H1 (cell line): ENCODE measurements around the gene SHLD1. TPM values are rescaled to one million over a fixed set of nuclear protein-coding genes. Genes with fewer than 3 reads are reported as not detected.

Experiments used
- CREB1 ChIP-seq: IDR thresholded peaks from 2 replicates; pipeline ENCODE4 v1.6.1; 2012; ENCODE audit warnings: inconsistent platforms
- PHF8 ChIP-seq: fragments of 200-600 bp; sonication (generic); conservative IDR thresholded peaks from 2 replicates; pipeline ENCODE4 v1.7.1; 2012; ENCODE audit warnings: low read depth, mild to moderate bottlenecking, inconsistent platforms, low read length, moderate library complexity
- POLR2AphosphoS5 ChIP-seq: IDR thresholded peaks from 2 replicates; pipeline ENCODE4 v1.6.1; 2011; ENCODE audit warnings: low read depth, low read length
- polyA plus RNA-seq, 7 experiments: library from polyadenylated mRNA; depleted of rRNA in 3 of 7; stranded (reverse) in 5 of 7; unstranded in 2 of 7; fragments of >200 nt in 5 of 7; fragments of 200-250 nt in 2 of 7; gene quantifications; 1 replicate in 5 of 7; 2 replicates in 1 of 7; 4 replicates in 1 of 7; pipeline versions ENCODE4 v1.2.1 to v1.2.3, GENCODE V29; 2011 to 2013; ENCODE audit warnings: missing spikeins in 2 of 7, mixed read lengths in 2 of 7
- total RNA-seq: library from RNA; stranded (reverse); fragmentation: NEBNext Ultra II Directional; extraction: Animal tissue kit (Norgen Biotek cat#: 25700); gene quantifications from 2 replicates; pipeline ENCODE4 v1.2.1, GENCODE V29; 2021
- TF ChIP-seq, protein P1 (sequence below): fragments of 300-600 bp; sonication (generic); IDR thresholded peaks from 2 replicates; pipeline ENCODE4 v1.7.1; 2012; ENCODE audit warnings: low read length, moderate library complexity, mild to moderate bottlenecking, inconsistent platforms; ENCODE audit not compliant: insufficient replicate concordance
- TF ChIP-seq, protein P2 (sequence below): IDR thresholded peaks from 2 replicates; pipeline ENCODE4 v1.6.1; 2011; ENCODE audit warnings: low read depth, mild to moderate bottlenecking, low read length; ENCODE audit not compliant: insufficient read depth

Gene SHLD1
- total and polyA plus RNA-seq, 2 of the 8 experiments (the other 6 are each of a cell fraction or from before 2014, with no cell fraction given): 4.2 to 6.5 TPM

DNA sequence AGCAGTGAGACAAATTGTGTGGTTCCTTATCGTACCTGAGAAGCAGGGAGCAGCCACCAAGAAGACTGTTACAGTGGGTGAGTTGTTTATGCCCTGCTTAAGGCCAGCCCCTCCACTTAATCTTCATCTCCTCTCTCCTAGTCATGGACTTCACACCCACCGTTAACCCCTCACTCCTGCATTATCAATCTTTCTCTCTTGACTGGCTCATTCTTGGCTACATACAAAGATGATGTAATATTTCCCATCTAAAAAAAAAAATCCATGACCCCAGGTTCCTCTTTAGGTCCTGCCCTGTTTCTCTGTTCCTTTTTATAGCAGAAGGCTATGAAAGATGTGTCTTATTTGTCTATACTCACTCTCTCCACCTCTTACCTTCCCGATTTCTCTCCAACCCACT, 72.4 kb downstream of the SHLD1 start (continued):
- TF ChIP-seq, protein P1, sequence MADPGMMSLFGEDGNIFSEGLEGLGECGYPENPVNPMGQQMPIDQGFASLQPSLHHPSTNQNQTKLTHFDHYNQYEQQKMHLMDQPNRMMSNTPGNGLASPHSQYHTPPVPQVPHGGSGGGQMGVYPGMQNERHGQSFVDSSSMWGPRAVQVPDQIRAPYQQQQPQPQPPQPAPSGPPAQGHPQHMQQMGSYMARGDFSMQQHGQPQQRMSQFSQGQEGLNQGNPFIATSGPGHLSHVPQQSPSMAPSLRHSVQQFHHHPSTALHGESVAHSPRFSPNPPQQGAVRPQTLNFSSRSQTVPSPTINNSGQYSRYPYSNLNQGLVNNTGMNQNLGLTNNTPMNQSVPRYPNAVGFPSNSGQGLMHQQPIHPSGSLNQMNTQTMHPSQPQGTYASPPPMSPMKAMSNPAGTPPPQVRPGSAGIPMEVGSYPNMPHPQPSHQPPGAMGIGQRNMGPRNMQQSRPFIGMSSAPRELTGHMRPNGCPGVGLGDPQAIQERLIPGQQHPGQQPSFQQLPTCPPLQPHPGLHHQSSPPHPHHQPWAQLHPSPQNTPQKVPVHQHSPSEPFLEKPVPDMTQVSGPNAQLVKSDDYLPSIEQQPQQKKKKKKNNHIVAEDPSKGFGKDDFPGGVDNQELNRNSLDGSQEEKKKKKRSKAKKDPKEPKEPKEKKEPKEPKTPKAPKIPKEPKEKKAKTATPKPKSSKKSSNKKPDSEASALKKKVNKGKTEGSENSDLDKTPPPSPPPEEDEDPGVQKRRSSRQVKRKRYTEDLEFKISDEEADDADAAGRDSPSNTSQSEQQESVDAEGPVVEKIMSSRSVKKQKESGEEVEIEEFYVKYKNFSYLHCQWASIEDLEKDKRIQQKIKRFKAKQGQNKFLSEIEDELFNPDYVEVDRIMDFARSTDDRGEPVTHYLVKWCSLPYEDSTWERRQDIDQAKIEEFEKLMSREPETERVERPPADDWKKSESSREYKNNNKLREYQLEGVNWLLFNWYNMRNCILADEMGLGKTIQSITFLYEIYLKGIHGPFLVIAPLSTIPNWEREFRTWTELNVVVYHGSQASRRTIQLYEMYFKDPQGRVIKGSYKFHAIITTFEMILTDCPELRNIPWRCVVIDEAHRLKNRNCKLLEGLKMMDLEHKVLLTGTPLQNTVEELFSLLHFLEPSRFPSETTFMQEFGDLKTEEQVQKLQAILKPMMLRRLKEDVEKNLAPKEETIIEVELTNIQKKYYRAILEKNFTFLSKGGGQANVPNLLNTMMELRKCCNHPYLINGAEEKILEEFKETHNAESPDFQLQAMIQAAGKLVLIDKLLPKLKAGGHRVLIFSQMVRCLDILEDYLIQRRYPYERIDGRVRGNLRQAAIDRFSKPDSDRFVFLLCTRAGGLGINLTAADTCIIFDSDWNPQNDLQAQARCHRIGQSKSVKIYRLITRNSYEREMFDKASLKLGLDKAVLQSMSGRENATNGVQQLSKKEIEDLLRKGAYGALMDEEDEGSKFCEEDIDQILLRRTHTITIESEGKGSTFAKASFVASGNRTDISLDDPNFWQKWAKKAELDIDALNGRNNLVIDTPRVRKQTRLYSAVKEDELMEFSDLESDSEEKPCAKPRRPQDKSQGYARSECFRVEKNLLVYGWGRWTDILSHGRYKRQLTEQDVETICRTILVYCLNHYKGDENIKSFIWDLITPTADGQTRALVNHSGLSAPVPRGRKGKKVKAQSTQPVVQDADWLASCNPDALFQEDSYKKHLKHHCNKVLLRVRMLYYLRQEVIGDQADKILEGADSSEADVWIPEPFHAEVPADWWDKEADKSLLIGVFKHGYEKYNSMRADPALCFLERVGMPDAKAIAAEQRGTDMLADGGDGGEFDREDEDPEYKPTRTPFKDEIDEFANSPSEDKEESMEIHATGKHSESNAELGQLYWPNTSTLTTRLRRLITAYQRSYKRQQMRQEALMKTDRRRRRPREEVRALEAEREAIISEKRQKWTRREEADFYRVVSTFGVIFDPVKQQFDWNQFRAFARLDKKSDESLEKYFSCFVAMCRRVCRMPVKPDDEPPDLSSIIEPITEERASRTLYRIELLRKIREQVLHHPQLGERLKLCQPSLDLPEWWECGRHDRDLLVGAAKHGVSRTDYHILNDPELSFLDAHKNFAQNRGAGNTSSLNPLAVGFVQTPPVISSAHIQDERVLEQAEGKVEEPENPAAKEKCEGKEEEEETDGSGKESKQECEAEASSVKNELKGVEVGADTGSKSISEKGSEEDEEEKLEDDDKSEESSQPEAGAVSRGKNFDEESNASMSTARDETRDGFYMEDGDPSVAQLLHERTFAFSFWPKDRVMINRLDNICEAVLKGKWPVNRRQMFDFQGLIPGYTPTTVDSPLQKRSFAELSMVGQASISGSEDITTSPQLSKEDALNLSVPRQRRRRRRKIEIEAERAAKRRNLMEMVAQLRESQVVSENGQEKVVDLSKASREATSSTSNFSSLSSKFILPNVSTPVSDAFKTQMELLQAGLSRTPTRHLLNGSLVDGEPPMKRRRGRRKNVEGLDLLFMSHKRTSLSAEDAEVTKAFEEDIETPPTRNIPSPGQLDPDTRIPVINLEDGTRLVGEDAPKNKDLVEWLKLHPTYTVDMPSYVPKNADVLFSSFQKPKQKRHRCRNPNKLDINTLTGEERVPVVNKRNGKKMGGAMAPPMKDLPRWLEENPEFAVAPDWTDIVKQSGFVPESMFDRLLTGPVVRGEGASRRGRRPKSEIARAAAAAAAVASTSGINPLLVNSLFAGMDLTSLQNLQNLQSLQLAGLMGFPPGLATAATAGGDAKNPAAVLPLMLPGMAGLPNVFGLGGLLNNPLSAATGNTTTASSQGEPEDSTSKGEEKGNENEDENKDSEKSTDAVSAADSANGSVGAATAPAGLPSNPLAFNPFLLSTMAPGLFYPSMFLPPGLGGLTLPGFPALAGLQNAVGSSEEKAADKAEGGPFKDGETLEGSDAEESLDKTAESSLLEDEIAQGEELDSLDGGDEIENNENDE: no peak
- TF ChIP-seq, protein P2, sequence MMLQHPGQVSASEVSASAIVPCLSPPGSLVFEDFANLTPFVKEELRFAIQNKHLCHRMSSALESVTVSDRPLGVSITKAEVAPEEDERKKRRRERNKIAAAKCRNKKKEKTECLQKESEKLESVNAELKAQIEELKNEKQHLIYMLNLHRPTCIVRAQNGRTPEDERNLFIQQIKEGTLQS: no peak
- TF ChIP-seq PHF8 (no peak), CREB1 (no peak), POLR2AphosphoS5 (no peak)
